AG09309 (cell line): ENCODE data around the gene BICRA.

Source experiments
- DNase-seq: peaks from one replicate; pipeline ENCODE4 v3.0.0-alpha.2; 2010; ENCODE audit warnings: low read depth
- H3K4me3 ChIP-seq: 2 replicates; pipeline ENCODE4 v1.5.1; 2011; ENCODE audit warnings: mild to moderate bottlenecking, low read depth, low read length, moderate library complexity; ENCODE audit not compliant: control insufficient read depth
- TF ChIP-seq, protein P1 (sequence below): IDR thresholded peaks from 2 replicates; pipeline ENCODE4 v1.5.1; 2011; ENCODE audit warnings: mild to moderate bottlenecking, low read depth, low read length, inconsistent platforms; ENCODE audit not compliant: insufficient read depth, control insufficient read depth; ENCODE audit errors: missing control alignments

BICRA gene

DNA sequence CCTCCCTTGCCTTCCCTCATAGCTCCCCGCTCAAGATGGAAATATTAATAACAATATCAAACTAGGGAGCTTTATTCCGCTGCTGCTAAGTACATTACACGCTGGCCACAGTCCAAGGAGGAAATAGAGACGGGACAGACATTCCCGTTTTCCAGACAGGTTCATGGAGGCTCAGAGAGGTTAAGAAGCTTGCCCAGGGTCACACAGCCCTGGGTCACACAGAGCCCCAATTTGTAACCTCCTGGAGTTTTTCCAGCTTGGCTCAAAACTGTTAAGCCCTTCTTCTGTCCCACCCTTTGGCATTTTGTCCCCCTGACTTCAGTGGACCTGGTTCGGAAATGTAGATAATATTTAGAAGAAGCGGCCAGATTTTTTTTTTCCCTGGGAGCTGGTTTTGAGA lies 2.0 kb downstream of the BICRA start:
- DNase-seq, result no peak
- TF ChIP-seq, protein P1, sequence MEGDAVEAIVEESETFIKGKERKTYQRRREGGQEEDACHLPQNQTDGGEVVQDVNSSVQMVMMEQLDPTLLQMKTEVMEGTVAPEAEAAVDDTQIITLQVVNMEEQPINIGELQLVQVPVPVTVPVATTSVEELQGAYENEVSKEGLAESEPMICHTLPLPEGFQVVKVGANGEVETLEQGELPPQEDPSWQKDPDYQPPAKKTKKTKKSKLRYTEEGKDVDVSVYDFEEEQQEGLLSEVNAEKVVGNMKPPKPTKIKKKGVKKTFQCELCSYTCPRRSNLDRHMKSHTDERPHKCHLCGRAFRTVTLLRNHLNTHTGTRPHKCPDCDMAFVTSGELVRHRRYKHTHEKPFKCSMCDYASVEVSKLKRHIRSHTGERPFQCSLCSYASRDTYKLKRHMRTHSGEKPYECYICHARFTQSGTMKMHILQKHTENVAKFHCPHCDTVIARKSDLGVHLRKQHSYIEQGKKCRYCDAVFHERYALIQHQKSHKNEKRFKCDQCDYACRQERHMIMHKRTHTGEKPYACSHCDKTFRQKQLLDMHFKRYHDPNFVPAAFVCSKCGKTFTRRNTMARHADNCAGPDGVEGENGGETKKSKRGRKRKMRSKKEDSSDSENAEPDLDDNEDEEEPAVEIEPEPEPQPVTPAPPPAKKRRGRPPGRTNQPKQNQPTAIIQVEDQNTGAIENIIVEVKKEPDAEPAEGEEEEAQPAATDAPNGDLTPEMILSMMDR, result no peak
- peak overlapping the region; percentile 89 for H3K4me3 ChIP-seq

DNA sequence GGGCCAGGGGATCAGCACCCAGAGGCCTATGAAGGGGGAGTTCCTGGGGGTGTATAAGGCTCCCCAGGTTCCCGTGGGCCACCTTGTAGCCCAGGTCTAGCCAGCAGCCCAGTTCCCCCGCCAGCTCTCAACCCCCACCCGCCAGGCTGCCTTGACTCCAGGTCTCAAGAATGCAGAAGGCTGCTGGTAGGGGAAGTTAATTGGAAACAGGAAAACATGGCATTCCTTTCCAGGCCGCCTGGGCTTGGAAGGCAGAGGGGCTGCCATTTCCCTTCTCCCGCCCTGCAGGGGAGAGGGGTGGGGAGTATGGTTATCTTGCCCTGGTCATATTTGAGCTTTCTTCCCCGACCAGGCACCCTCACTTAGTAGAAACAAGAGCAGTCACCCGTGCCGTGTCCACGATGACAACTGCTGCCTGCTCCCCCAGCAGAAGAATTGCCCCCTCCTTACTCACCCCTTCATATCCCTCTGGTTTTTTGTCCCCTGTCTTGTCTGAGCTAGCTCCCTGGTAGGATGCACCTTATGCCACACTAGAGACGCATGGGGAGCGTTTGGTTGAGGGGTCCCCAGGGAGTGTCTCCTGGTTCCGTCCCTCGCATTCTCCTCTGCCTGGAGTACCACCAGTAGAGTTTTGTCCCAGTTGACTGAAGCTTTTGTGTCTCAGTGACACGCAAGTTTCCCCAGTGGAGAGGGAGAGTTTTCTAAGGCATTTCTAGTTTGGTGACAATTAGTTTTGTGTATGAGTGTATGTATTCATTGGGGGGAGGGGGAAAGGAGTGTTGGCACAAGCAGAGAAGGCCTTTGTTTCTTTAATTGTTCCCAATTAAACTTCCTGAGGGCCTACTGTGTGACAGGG lies 4.5 kb downstream of the BICRA start:
- no peak for DNase-seq
- TF ChIP-seq, protein P1, result no peak
- no peak overlapping the region for H3K4me3 ChIP-seq

DNA sequence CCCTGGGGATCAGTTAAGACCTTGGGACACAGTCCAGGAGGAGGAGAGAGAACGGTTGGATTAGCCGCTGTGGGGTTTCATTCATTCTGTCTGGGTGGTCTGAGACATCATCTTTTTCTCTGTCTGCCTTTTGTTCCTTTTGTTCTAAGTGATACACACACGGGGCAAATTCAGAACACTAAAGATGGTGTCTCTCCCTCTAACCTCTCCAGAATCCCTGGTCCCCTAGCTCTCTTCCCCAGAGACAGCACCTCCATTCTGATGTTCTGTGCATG lies 5.0 kb downstream of the BICRA start:
- H3K4me3 ChIP-seq, result no peak overlapping the region
- TF ChIP-seq, protein P1, result no peak
- no peak for DNase-seq

DNA sequence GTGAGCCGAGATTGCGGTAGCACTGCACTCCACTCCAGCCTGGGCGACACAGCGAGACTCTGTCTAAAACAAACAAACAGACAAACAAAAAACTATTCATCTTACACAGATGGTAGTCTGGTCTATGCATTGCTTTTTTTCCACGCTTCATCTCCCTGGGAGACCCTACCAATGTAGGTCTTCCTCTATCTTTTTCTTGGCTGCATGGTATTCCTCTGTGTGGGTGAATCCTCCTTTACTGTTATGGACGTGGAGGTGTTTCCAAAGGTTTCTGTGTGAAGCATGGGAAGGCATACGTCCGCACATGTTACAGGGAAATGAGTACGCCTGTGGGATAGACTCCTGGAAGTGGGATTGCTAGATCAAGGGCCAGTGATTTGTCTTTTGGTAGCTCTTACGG lies 5.6 kb downstream of the BICRA start:
- H3K4me3 ChIP-seq, result no peak overlapping the region
- DNase-seq, result no peak
- TF ChIP-seq, protein P1, result no peak

DNA sequence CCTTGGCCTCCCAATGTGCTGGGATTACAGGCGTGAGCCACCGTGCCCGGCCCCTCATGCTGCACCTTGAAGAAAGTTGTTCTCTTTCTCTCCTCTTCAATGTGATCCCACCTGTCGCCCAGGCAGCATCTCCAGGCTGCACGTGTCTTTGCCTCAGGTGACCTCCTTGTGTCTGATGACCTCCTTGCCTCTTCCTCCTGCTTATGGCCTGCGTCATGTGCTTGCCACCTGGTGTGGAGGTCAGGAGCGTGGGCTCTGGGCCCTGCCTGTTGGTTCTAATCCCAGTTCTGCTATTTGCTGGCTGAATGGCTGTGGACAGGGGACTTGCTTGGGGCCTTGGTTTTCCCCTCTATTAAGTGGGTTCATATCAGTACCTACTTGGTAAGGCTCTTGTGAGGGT lies 6.3 kb downstream of the BICRA start:
- TF ChIP-seq, protein P1, result no peak
- no peak for DNase-seq
- H3K4me3 ChIP-seq, result no peak overlapping the region

DNA sequence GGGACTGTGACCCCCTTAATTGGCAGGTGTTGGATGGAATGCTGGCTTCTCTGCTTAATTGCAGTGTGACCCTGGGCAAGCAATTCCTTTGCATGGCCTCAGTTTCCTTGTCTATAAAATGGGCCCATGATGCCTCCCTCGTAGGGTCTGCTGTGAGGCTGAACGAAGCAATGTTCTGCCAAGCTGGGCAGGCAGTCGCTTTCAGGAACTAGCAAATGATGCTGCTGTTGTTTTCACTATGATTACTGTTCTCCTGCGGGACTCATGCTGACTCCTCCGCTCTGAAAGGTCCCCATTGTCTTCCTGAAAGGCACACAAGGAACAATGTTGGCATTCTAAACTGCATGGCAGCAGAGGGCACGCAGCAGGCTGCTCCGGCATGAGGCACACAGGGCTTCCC lies 6.8 kb downstream of the BICRA start:
- DNase-seq, result no peak
- TF ChIP-seq, protein P1, result no peak
- H3K4me3 ChIP-seq, result no peak overlapping the region
